IPS-15b (cell line): Measurements from ENCODE around the gene RPS6KA2.
A peak's percentile ranks its signal among the peaks of the same experiment; 100 is the strongest.

Source experiments
- H3K27me3 ChIP-seq: one replicate; pipeline ENCODE4 v1.6.1; 2013; ENCODE audit warnings: low read length; ENCODE audit not compliant: control insufficient read depth, insufficient read depth
- H3K36me3 ChIP-seq: one replicate; pipeline ENCODE4 v1.6.1; 2013; ENCODE audit warnings: low read length; ENCODE audit not compliant: control insufficient read depth, insufficient read depth
- H3K4me1 ChIP-seq: one replicate; pipeline ENCODE4 v1.6.1; 2013; ENCODE audit warnings: mild to moderate bottlenecking, low read length; ENCODE audit not compliant: control insufficient read depth, insufficient read depth
- H3K4me3 ChIP-seq: one replicate; pipeline ENCODE4 v1.5.1; 2013; ENCODE audit warnings: low read depth, low read length
- H3K9ac ChIP-seq: one replicate; pipeline ENCODE4 v1.6.1; 2013; ENCODE audit warnings: low read depth, mild to moderate bottlenecking, low read length
- H3K9me3 ChIP-seq: one replicate; pipeline ENCODE4 v1.6.1; 2013; ENCODE audit warnings: mild to moderate bottlenecking, low read length; ENCODE audit not compliant: control insufficient read depth, insufficient read depth

RPS6KA2 gene

GRCh38 chr6:166630462-166630861, 3.4 kb upstream of the RPS6KA2 start:
- H3K9me3 ChIP-seq, result no peaks in the 10 kb centered on the region
- peaks cover 6% of the 10 kb centered on the region for H3K4me1 ChIP-seq
- no peak overlapping the region for H3K9ac ChIP-seq
- H3K36me3 ChIP-seq, result no peaks in the 10 kb centered on the region
- H3K27me3 ChIP-seq, result peaks cover 38% of the 10 kb centered on the region
- H3K4me3 ChIP-seq, result no peak overlapping the region

- no peak overlapping the region for H3K9ac ChIP-seq
- H3K4me1 ChIP-seq, result peaks cover 6% of the 10 kb centered on the region
- no peak overlapping the region for H3K4me3 ChIP-seq
- no peaks in the 10 kb centered on the region for H3K36me3 ChIP-seq
- H3K9me3 ChIP-seq, result no peaks in the 10 kb centered on the region
- peaks cover 41% of the 10 kb centered on the region for H3K27me3 ChIP-seq
These were observed 2.6 kb upstream of the RPS6KA2 start for GRCh38 chr6:166629628-166630027.

- H3K4me1 ChIP-seq, result peaks cover 6% of the 10 kb centered on the region
- H3K4me3 ChIP-seq, result peak overlapping the region; percentile 75
- H3K9ac ChIP-seq, result no peak overlapping the region
- no peaks in the 10 kb centered on the region for H3K36me3 ChIP-seq
- H3K27me3 ChIP-seq, result peaks cover 41% of the 10 kb centered on the region
- H3K9me3 ChIP-seq, result no peaks in the 10 kb centered on the region
These were observed 1.1 kb upstream of the RPS6KA2 start for GRCh38 chr6:166627875-166628801.

- Histone ChIP-seq H3K4me3 (peak overlapping the region; percentile 79), H3K9me3 (no peaks in the 10 kb centered on the region), H3K36me3 (no peaks in the 10 kb centered on the region), H3K27me3 (peaks cover 41% of the 10 kb centered on the region), H3K9ac (no peak overlapping the region), H3K4me1 (peaks cover 9% of the 10 kb centered on the region)
These were observed 646 bp downstream of the RPS6KA2 start for GRCh38 chr6:166626177-166627032.

GRCh38 chr6:166625356-166625755, 1.7 kb downstream of the RPS6KA2 start:
- peaks cover 20% of the 10 kb centered on the region for H3K4me1 ChIP-seq
- H3K4me3 ChIP-seq, result no peak overlapping the region
- no peak overlapping the region for H3K9ac ChIP-seq

GRCh38 chr6:166624275-166624674, 2.8 kb downstream of the RPS6KA2 start:
- Histone ChIP-seq H3K27me3 (peaks cover 25% of the 10 kb centered on the region), H3K4me1 (peaks cover 20% of the 10 kb centered on the region), H3K9ac (no peak overlapping the region), H3K9me3 (no peaks in the 10 kb centered on the region), H3K36me3 (no peaks in the 10 kb centered on the region), H3K4me3 (no peak overlapping the region)

More at GRCh38 chr6:166625356-166625755, 1.7 kb downstream of the RPS6KA2 start:
- H3K36me3 ChIP-seq, result no peaks in the 10 kb centered on the region
- H3K27me3 ChIP-seq, result peaks cover 36% of the 10 kb centered on the region
- H3K9me3 ChIP-seq, result no peaks in the 10 kb centered on the region

- H3K27me3 ChIP-seq, result peaks cover 16% of the 10 kb centered on the region
- H3K36me3 ChIP-seq, result no peaks in the 10 kb centered on the region
- H3K9ac ChIP-seq, result no peak overlapping the region
- no peak overlapping the region for H3K4me3 ChIP-seq
- no peaks in the 10 kb centered on the region for H3K9me3 ChIP-seq
- H3K4me1 ChIP-seq, result peaks cover 21% of the 10 kb centered on the region
These were observed 3.7 kb downstream of the RPS6KA2 start for GRCh38 chr6:166623318-166623717.

GRCh38 chr6:166621114-166621540, 5.9 kb downstream of the RPS6KA2 start:
- peaks cover 19% of the 10 kb centered on the region for H3K4me1 ChIP-seq
- no peak overlapping the region for H3K9ac ChIP-seq
- H3K27me3 ChIP-seq, result peaks cover 9% of the 10 kb centered on the region
- no peaks in the 10 kb centered on the region for H3K36me3 ChIP-seq
- peak overlapping the region; percentile 23 for H3K4me3 ChIP-seq
- H3K9me3 ChIP-seq, result no peaks in the 10 kb centered on the region

- H3K27me3 ChIP-seq, result peaks cover 4% of the 10 kb centered on the region
- H3K36me3 ChIP-seq, result no peaks in the 10 kb centered on the region
- H3K4me1 ChIP-seq, result peaks cover 19% of the 10 kb centered on the region
- H3K9me3 ChIP-seq, result no peaks in the 10 kb centered on the region
- no peak overlapping the region for H3K9ac ChIP-seq
- peak overlapping the region; percentile 23 for H3K4me3 ChIP-seq
These were observed 6.5 kb downstream of the RPS6KA2 start for GRCh38 chr6:166620478-166621113.

- H3K27me3 ChIP-seq, result no peaks in the 10 kb centered on the region
- H3K9ac ChIP-seq, result no peak overlapping the region
- no peaks in the 10 kb centered on the region for H3K36me3 ChIP-seq
- no peak overlapping the region for H3K4me3 ChIP-seq
- H3K9me3 ChIP-seq, result no peaks in the 10 kb centered on the region
- H3K4me1 ChIP-seq, result peaks cover 19% of the 10 kb centered on the region
These were observed 7.1 kb downstream of the RPS6KA2 start for GRCh38 chr6:166619912-166620311.
